ENCODE data around the gene ENAM.
"Not testable (repeated sequence)": the region's sequence is repeated elsewhere in the genome, so short reads cannot be mapped to it uniquely, and the experiment has no call there.

The ENAM gene

DNA sequence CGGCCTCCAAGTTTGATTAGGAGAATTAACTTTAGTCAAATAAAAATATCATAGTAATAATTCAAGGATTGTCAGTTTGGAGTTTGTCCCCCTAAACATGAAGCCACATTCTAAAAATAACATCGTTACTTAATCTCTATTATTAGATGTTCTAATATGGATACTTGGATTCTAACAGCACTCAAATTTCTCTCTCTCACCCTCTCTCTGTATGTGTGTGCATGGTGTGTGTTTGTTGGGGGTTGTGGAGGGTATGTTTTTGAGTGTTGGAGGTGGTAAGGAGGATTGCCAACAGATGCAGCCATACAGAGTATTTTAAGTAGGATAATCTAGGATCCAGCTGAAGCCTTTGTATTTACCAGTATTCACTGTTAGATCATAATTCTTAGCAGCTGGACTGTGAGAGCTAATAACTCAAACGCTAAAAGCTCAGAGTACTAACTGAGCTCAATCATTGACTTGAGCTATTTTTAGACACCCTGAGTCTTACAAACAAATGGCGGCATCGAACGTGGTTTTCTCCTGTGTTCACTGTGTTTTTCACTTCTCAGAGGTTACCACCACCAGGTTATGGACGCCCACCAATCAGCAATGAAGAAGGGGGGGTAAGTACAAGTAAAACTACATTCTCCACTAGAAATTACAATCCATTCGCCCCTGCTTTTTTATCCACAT is 8.8 kb downstream of the ENAM start:
- Histone ChIP-seq H3K27ac (replicated peaks) (no peak overlapping the region), H3K4me3 (replicated peaks; ENCODE audit: insufficient read depth, low read length) (no peak overlapping the region), H3K27me3 (ENCODE audit: insufficient read depth, poor library complexity, severe bottlenecking) (no peaks in the 10 kb centered on the region)
- no peak for DNase-seq (ENCODE audit: low read depth in 1 of 2, low spot score in 1 of 2)
- no peak for TF ChIP-seq SPI1 (IDR thresholded peaks at IDR 0.05; ENCODE audit: borderline replicate concordance, low read depth)

GRCh38 chr4:70640192-70640591 is 11.6 kb downstream of the ENAM start:
- H3K27ac ChIP-seq (replicated peaks) = no peak overlapping the region
- DNase-seq (ENCODE audit: low read depth in 1 of 2, low spot score in 1 of 2) = no peak
- H3K4me3 ChIP-seq (replicated peaks; ENCODE audit: insufficient read depth, low read length) = no peak overlapping the region
- TF ChIP-seq REST (IDR thresholded peaks at IDR 0.05; ENCODE audit: insufficient replicate concordance, low read depth) (no peak), POLR2AphosphoS5 (IDR thresholded peaks at IDR 0.05; ENCODE audit: low read depth) (no peak), SPI1 (IDR thresholded peaks at IDR 0.05; ENCODE audit: borderline replicate concordance, low read depth) (no peak), GABPA (IDR thresholded peaks at IDR 0.05; ENCODE audit: low read depth) (no peak)
- TF ChIP-seq, protein P1, sequence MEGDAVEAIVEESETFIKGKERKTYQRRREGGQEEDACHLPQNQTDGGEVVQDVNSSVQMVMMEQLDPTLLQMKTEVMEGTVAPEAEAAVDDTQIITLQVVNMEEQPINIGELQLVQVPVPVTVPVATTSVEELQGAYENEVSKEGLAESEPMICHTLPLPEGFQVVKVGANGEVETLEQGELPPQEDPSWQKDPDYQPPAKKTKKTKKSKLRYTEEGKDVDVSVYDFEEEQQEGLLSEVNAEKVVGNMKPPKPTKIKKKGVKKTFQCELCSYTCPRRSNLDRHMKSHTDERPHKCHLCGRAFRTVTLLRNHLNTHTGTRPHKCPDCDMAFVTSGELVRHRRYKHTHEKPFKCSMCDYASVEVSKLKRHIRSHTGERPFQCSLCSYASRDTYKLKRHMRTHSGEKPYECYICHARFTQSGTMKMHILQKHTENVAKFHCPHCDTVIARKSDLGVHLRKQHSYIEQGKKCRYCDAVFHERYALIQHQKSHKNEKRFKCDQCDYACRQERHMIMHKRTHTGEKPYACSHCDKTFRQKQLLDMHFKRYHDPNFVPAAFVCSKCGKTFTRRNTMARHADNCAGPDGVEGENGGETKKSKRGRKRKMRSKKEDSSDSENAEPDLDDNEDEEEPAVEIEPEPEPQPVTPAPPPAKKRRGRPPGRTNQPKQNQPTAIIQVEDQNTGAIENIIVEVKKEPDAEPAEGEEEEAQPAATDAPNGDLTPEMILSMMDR (IDR thresholded peaks at IDR 0.05; ENCODE audit: insufficient read depth, low read length) = no peak
- no peaks in the 10 kb centered on the region for H3K27me3 ChIP-seq (ENCODE audit: insufficient read depth, poor library complexity, severe bottlenecking)

DNA sequence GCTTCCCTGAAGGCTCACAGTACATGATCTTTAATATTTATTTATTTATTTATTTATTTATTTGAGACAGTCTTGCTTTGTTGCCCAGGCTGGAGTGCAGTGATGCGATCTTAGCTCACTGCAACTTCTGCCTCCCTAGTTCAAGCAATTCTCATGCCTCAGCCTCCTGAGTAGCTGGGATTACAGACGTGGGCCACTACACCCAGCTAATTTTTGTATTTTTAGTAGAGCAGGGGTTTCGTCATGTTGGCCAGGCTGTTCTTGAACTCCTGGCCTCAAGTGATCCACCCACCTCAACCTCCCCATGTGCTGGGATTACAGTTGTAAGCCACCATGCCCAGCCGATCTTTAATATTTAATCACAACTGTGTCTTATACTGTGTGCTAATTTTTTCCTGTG is 22.2 kb downstream of the ENAM start:
- DNase-seq (ENCODE audit: low read depth in 1 of 2, low spot score in 1 of 2); H3K27me3 ChIP-seq (ENCODE audit: insufficient read depth, poor library complexity, severe bottlenecking); H3K4me3 ChIP-seq (replicated peaks; ENCODE audit: insufficient read depth, low read length); H3K27ac ChIP-seq (replicated peaks): not testable (repeated sequence)

DNA sequence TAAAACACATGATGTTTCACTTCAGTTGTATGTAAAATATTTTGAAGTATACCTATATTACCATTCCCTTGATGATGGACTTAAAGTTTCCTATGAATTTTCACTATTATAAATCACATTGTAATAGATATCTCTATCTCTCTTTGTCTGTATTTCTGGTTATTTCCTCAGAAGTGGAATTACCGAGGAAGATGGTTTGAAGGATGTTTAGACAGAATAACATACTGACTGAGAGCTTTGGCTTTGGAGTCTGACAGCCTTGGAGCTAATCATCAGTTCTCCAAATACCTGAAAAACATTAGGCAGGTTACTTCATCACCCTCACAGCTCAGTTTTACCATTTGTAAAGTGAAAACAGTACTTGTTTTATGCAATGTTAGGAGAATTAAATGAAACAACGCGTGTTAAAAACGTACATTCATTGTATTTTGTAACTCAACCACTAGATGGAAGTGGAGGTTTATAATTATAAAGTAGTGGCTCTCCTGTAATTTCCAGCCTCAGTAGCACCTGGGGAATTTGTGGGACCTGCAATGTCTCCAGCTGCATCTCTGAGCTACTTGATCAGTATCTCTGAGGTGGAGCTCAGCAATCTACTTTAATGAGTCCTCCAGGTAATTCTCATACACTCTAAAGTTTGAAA is 23.4 kb downstream of the ENAM start:
- Histone ChIP-seq H3K27ac (replicated peaks) (no peak overlapping the region), H3K4me3 (replicated peaks; ENCODE audit: insufficient read depth, low read length) (no peak overlapping the region)
- DNase-seq (ENCODE audit: low read depth in 1 of 2, low spot score in 1 of 2) = no peak

More for the DNA sequence above, 23.4 kb downstream of the ENAM start:
- no peak for TF ChIP-seq POLR2AphosphoS5 (IDR thresholded peaks at IDR 0.05; ENCODE audit: low read depth)
- TF ChIP-seq, protein P1 (IDR thresholded peaks at IDR 0.05; ENCODE audit: insufficient read depth, low read length) = no peak
- TF ChIP-seq GABPA (IDR thresholded peaks at IDR 0.05; ENCODE audit: low read depth) = no peak
- no peak for TF ChIP-seq SPI1 (IDR thresholded peaks at IDR 0.05; ENCODE audit: borderline replicate concordance, low read depth)
- no peak for TF ChIP-seq REST (IDR thresholded peaks at IDR 0.05; ENCODE audit: insufficient replicate concordance, low read depth)
- H3K27me3 ChIP-seq (ENCODE audit: insufficient read depth, poor library complexity, severe bottlenecking) = no peaks in the 10 kb centered on the region

All from HL-60 (cell line).